Upper lobe of left lung (tissue), 6 donors: ENCODE results near the gene DMRT3. TPM values are rescaled to one million over a fixed set of nuclear protein-coding genes. Genes with fewer than 3 reads are reported as not detected.

Experiments used
- ATAC-seq, 2 donors: fragments of 200-7000 bp; cut with Tn5 transposase; one replicate each; pipeline ENCODE4 v1.9.1; 2022; ENCODE audit warnings: mild to moderate bottlenecking in 2 of 2, moderate library complexity in 2 of 2; ENCODE audit not compliant: low FRiP score in 2 of 2
- DNase-seq, 2 donors: peaks; one replicate each; pipeline ENCODE4 v3.0.0-alpha.2; 2019 to 2020
- H3K27ac ChIP-seq, 4 donors: fragments of 200-600 bp; sonication (generic); one replicate each; pipeline ENCODE4 v1.5.1; 2016 to 2019
- H3K27me3 ChIP-seq, 4 donors: fragments of 200-600 bp; sonication (generic); one replicate each; pipeline ENCODE4 v1.5.1; 2017 to 2019
- H3K36me3 ChIP-seq, 4 donors: fragments of 200-600 bp; sonication (generic); one replicate each; pipeline ENCODE4 v1.5.1; 2016 to 2019
- H3K4me1 ChIP-seq, 4 donors: fragments of 200-600 bp; sonication (generic); one replicate each; pipeline ENCODE4 v1.5.1; 2018 to 2019
- H3K4me3 ChIP-seq, 4 donors: fragments of 200-600 bp; sonication (generic); one replicate each; pipeline ENCODE4 v1.5.1; 2017 to 2019; ENCODE audit warnings: mild to moderate bottlenecking in 2 of 4, moderate library complexity in 1 of 4
- H3K9me3 ChIP-seq, 4 donors: fragments of 200-600 bp; sonication (generic); one replicate each; pipeline ENCODE4 v1.5.1; 2018 to 2019
- EP300 ChIP-seq, 4 donors: sonication (generic); formaldehyde crosslinking; IDR thresholded peaks; one replicate each; pipeline ENCODE4 v1.5.1; 2017; ENCODE audit warnings: antibody characterized with exemption in 4 of 4, control low read depth in 2 of 4
- POLR2A ChIP-seq, 4 donors: fragments of 450-650 bp; IDR thresholded peaks; one replicate each; pipeline ENCODE4 v1.5.1; 2016 to 2017; ENCODE audit warnings: antibody characterized with exemption in 4 of 4, mild to moderate bottlenecking in 2 of 4
- POLR2AphosphoS5 ChIP-seq, 2 donors: sonication (generic); formaldehyde crosslinking; IDR thresholded peaks; one replicate each; pipeline ENCODE4 v1.5.1; 2017; ENCODE audit warnings: antibody characterized with exemption in 2 of 2
- WGBS, 2 donors: methylation state at CpG; one replicate each; pipeline ENCODE4 v1.1.5; 2017 to 2018; 5-methylcytosine and 5-hydroxymethylcytosine counted together
- total RNA-seq, 6 donors: library from RNA; depleted of rRNA in 4 of 6; stranded (reverse); fragments of >200 nt in 4 of 6; gene quantifications; one replicate each; pipeline versions ENCODE4 v1.1.0 to v1.2.1, GENCODE V29; 2016 to 2021
- TF ChIP-seq, protein P1 (sequence below), 6 experiments: fragments of 450-650 bp in 4 of 6; fragments of 200-600 bp in 2 of 6; sonication (generic) in 2 of 6; IDR thresholded peaks; one replicate each; pipeline ENCODE4 v1.5.1; 2016 to 2019; ENCODE audit warnings: antibody characterized with exemption in 6 of 6
- donor health status: DM: no; HTN: no; CAD: no; lungs with moderate emphysema.
- donor health status: DM: no; HTN: yes; CAD: no; lungs with severe emphysema.

DMRT3 gene
- total RNA-seq, 6 donors from 2014 or later = 0.49 TPM; not detected in 5

DNA sequence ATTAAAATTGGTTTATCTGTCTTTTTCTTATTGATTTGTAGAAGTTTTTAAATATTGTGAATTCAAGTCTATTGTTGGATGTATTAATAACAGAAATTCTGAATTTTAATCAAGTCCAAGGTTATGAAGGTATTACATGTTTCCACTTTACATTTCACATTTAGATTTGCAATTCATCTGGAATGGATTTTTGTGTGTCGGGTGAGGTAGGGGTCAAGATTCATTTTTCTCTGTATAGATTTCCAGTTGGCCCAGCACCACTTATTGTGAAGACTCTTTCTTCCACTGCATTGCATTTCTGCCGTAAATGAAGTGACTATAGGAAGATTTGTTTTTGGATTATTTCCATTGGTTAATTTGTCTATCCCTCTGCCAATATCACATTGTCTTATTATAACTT is 38.2 kb downstream of the DMRT3 start:
- no peaks in the 10 kb centered on the region for H3K27me3 ChIP-seq
- 89 to 95% methylated on average over 2 of the region's 2 CpGs for WGBS, 2 donors

DNA sequence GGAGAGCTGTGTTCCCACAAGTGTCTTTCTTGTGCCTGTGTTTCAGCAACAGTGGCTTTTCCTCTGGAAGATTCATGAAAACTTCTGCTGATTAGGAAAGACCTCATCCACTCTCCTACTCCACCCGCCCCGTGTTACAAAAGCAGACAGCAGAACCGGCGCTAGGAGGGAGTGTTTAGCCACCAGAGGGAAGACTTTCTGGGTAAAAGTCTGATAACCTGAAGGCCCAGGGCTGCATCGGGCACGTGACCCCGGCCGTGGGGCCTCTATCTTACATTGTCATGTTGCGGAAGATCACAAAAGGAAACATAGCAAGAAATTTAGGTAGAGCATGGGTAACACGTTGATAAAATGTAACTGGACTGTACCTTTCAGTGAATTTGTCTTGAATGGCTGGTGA is 41.7 kb downstream of the DMRT3 start:
- TF ChIP-seq, protein P1, sequence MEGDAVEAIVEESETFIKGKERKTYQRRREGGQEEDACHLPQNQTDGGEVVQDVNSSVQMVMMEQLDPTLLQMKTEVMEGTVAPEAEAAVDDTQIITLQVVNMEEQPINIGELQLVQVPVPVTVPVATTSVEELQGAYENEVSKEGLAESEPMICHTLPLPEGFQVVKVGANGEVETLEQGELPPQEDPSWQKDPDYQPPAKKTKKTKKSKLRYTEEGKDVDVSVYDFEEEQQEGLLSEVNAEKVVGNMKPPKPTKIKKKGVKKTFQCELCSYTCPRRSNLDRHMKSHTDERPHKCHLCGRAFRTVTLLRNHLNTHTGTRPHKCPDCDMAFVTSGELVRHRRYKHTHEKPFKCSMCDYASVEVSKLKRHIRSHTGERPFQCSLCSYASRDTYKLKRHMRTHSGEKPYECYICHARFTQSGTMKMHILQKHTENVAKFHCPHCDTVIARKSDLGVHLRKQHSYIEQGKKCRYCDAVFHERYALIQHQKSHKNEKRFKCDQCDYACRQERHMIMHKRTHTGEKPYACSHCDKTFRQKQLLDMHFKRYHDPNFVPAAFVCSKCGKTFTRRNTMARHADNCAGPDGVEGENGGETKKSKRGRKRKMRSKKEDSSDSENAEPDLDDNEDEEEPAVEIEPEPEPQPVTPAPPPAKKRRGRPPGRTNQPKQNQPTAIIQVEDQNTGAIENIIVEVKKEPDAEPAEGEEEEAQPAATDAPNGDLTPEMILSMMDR (IDR thresholded peaks at IDR 0.05) = peak in 3 of 6 experiments; percentile 7 to 27 (median 17)
- no peak for TF ChIP-seq POLR2A (IDR thresholded peaks at IDR 0.05)
- DNase-seq (peak; percentile 40 to 55), ATAC-seq (peak; percentile 53 to 66)
- Histone ChIP-seq H3K27ac (no peak overlapping the region), H3K36me3 (no peaks in the 10 kb centered on the region), H3K27me3 (no peaks in the 10 kb centered on the region), H3K4me3 (no peak overlapping the region), H3K4me1 (no peaks in the 10 kb centered on the region), H3K9me3 (peaks cover 0 to 9% (median 5%) of the 10 kb centered on the region in 4 donors)
- 14 to 15% methylated on average over 9 to 10 of the region's 10 CpGs for WGBS, 2 donors

More for the DNA sequence above, 38.2 kb downstream of the DMRT3 start:
- Histone ChIP-seq H3K36me3 (no peaks in the 10 kb centered on the region), H3K4me1 (no peaks in the 10 kb centered on the region), H3K9me3 (no peaks in the 10 kb centered on the region), H3K4me3 (no peak overlapping the region), H3K27ac (no peak overlapping the region)
- TF ChIP-seq, protein P1 (IDR thresholded peaks at IDR 0.05) = no peak
- TF ChIP-seq EP300 (IDR thresholded peaks at IDR 0.05) (no peak), POLR2A (IDR thresholded peaks at IDR 0.05) (no peak), POLR2AphosphoS5 (IDR thresholded peaks at IDR 0.05) (no peak)
- DNase-seq = no peak
- ATAC-seq = no peak

DNA sequence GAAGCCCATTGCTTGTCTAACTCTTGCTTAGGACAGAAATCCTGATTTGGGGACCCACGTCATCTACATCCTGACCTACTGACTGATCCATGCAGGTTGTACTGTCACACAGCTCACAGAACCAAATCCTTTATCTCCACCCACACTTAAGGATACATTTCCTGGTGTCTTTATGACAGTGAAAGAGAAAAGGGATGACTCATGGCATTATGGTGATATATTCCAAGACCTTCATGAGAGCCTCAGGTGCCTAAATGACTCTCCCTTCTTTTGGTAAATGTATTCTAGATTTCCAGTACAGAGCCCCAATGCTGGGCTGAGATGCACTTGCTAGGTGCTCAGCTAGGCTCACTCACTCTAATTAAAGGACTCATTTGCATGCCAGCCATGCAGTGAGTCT is 47.7 kb downstream of the DMRT3 start:
- Histone ChIP-seq H3K27ac (no peak overlapping the region), H3K4me3 (no peak overlapping the region), H3K4me1 (no peaks in the 10 kb centered on the region), H3K9me3 (peaks cover 0 to 9% (median 5%) of the 10 kb centered on the region in 4 donors), H3K27me3 (no peaks in the 10 kb centered on the region), H3K36me3 (no peaks in the 10 kb centered on the region)
- TF ChIP-seq EP300 (IDR thresholded peaks at IDR 0.05) = no peak
- TF ChIP-seq POLR2AphosphoS5 (IDR thresholded peaks at IDR 0.05) = no peak
- TF ChIP-seq, protein P1 (IDR thresholded peaks at IDR 0.05) = no peak
- no peak for TF ChIP-seq POLR2A (IDR thresholded peaks at IDR 0.05)
- DNase-seq (no peak), ATAC-seq (no peak)
- 78 to 92% methylated on average over 1 of the region's 1 CpG for WGBS, 2 donors

DNA sequence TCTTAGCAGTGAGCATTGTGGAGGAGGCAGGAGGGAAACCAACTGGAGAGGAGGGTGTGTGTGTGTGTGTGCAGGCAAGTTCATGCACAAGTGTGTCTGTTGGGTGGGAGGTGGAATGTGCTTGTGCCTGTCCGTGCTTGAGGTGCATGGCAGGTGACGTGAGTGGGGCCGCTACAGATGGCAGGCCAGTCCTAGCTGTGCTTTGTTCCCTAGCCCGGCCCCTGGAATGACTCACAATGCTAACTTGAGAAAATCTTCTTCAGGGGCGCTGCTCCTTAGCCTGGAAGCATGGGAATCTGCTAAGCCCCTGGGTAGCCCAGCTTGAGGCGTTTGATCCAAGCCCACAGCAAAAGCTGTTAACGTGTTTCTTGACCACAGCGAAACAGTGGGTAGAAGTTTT is 48.7 kb downstream of the DMRT3 start:
- no peak for TF ChIP-seq POLR2AphosphoS5 (IDR thresholded peaks at IDR 0.05)
- TF ChIP-seq, protein P1 (IDR thresholded peaks at IDR 0.05) = no peak
- TF ChIP-seq POLR2A (IDR thresholded peaks at IDR 0.05) = no peak
- TF ChIP-seq EP300 (IDR thresholded peaks at IDR 0.05) = no peak
- no peaks in the 10 kb centered on the region for H3K4me1 ChIP-seq
- 58 to 68% methylated on average over 8 of the region's 8 CpGs for WGBS, 2 donors
- no peaks in the 10 kb centered on the region for H3K36me3 ChIP-seq
- H3K27me3 ChIP-seq = no peaks in the 10 kb centered on the region
- H3K27ac ChIP-seq = no peak overlapping the region
- ATAC-seq = no peak
- peaks cover 0 to 9% (median 5%) of the 10 kb centered on the region in 4 donors for H3K9me3 ChIP-seq
- no peak overlapping the region for H3K4me3 ChIP-seq
- no peak for DNase-seq

DNA sequence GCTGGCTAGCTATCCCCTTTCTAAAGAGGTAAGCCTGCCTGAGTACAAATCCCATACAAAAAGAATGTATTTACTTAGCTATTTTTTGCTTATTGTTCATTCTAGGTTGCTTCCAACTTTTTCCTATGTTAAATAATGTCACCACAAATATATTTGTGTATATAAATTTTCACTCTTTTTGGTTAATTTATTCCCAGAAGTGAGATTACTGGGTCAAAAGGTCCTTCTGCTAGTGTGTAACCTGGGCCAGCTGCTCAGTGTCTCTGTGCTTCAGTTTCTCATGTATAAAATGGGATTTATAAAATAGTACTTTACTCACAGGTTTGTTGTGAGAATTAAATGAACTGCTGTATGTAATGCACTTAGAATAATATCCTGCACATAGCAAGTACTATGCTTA is 49.8 kb downstream of the DMRT3 start:
- no peaks in the 10 kb centered on the region for H3K27me3 ChIP-seq

More for the DNA sequence above, 49.8 kb downstream of the DMRT3 start:
- TF ChIP-seq POLR2AphosphoS5 (IDR thresholded peaks at IDR 0.05) (no peak), POLR2A (IDR thresholded peaks at IDR 0.05) (no peak), EP300 (IDR thresholded peaks at IDR 0.05) (no peak)
- TF ChIP-seq, protein P1 (IDR thresholded peaks at IDR 0.05) = no peak
- peaks cover 0 to 9% (median 5%) of the 10 kb centered on the region in 4 donors for H3K9me3 ChIP-seq
- ATAC-seq (no peak), DNase-seq (no peak)
- H3K27ac ChIP-seq = no peak overlapping the region
- H3K4me1 ChIP-seq = no peaks in the 10 kb centered on the region
- no peaks in the 10 kb centered on the region for H3K36me3 ChIP-seq
- H3K4me3 ChIP-seq = no peak overlapping the region
